Bronchus fibroblast of lung (primary cell): ENCODE results near the gene HYCC2. TPM values are rescaled to one million over a fixed set of nuclear protein-coding genes. Genes with fewer than 3 reads are reported as not detected.

ENCODE experiments used
- total RNA-seq: library from RNA; depleted of rRNA; stranded (reverse); fragments of >200 nt; gene quantifications from 2 replicates; pipeline ENCODE4 v1.2.3, GENCODE V29; 2015

The HYCC2 gene
- 1.8 and 3.0 TPM in 2 replicates for total RNA-seq

GRCh38 chr2:201071479-201072200 lies at the start of gene HYCC2, which contains the start of gene NDUFB3:
HYCC2 (minus strand) TSS chr2:201071671; CDS start chr2:201024009, 47,662 bp downstream.
NDUFB3 (plus strand) TSS chr2:201072001; CDS start chr2:201078883, 6,882 bp downstream.

GRCh38 chr2:201116115-201116958 lies 44.9 kb upstream of the HYCC2 start, which contains the start of gene CFLAR:
CFLAR (plus strand) TSS chr2:201116164; CDS start chr2:201129866, 13,702 bp downstream.

Other genes starting within 250 kb of the HYCC2 start
- 22.5 and 24.5 TPM in 2 replicates for gene CLK1, start 207.0 kb downstream of the HYCC2 start, total RNA-seq
- 44.2 and 55.6 TPM in 2 replicates for gene PPIL3, start 182.6 kb downstream of the HYCC2 start, total RNA-seq
- gene NIF3L1, start 182.3 kb downstream of the HYCC2 start, total RNA-seq: 25.7 and 33.6 TPM in 2 replicates
- gene ORC2, start 108.0 kb downstream of the HYCC2 start, total RNA-seq: 10.4 and 12.4 TPM in 2 replicates
- 85.3 and 100 TPM in 2 replicates for gene NDUFB3, start 330 bp upstream of the HYCC2 start, total RNA-seq
- gene CFLAR, start 44.5 kb upstream of the HYCC2 start, total RNA-seq: 19.5 and 24.7 TPM in 2 replicates
- 1.3 and 1.5 TPM in 2 replicates for gene CASP10, start 111.5 kb upstream of the HYCC2 start, total RNA-seq
- gene CASP8, start 188.9 kb upstream of the HYCC2 start, total RNA-seq: 16.8 and 18.3 TPM in 2 replicates